ENCODE data around the gene ZNF784. TPM values are rescaled to one million over a fixed set of nuclear protein-coding genes. Genes with fewer than 3 reads are reported as not detected.

ZNF784 gene
- total RNA-seq, 2 experiments from 2014 or later = 3.4 to 4.0 TPM

- DNase-seq (ENCODE audit: low spot score) = no peak
Measured at GRCh38 chr19:55656988-55657747, 32.8 kb upstream of the ZNF784 start.

GRCh38 chr19:55656552-55656951 lies 32.2 kb upstream of the ZNF784 start:
- Histone ChIP-seq H3K4me1 (ENCODE audit: insufficient read depth, low read length, poor library complexity, severe bottlenecking) (peaks cover 30% of the 10 kb centered on the region), H3K27ac (ENCODE audit: low read depth, low read length, poor library complexity, severe bottlenecking) (peak overlapping the region; percentile 90), H2AFZ (ENCODE audit: low read length) (no peak overlapping the region), H3K79me2 (ENCODE audit: insufficient read depth, low read depth, low read length) (peaks cover 64% of the 10 kb centered on the region), H3K36me3 (ENCODE audit: insufficient read depth, low read length) (peaks cover 70% of the 10 kb centered on the region), H3K9me2 (ENCODE audit: insufficient read depth, low read length) (no peaks in the 10 kb centered on the region), H3K4me2 (ENCODE audit: low read length) (peak overlapping the region; percentile 96), H4K20me1 (ENCODE audit: insufficient read depth, low read length) (peaks cover 38% of the 10 kb centered on the region), H3K4me3 (ENCODE audit: low read depth, low read length, poor library complexity, severe bottlenecking) (peak overlapping the region; percentile 87), H3K9me3 (ENCODE audit: low read length) (no peaks in the 10 kb centered on the region)
- no TSS peak for BruUV-seq (replicated peaks)
- no peak for DNase-seq (ENCODE audit: low spot score)
- intact Hi-C loops (cut with micrococcal nuclease; ENCODE audit: unreplicated experiment) = no loop called here
- CTCF ChIA-PET (ENCODE audit: unreplicated experiment) = no interaction called here
- no peak for TF ChIP-seq CTCF (conservative IDR thresholded peaks at IDR 0.05; ENCODE audit: low read length)
- TF ChIP-seq EZH2phosphoT487 (IDR thresholded peaks at IDR 0.05; ENCODE audit: borderline replicate concordance, low read depth, low read length) = no peak
- POLR2A ChIA-PET = interaction anchor here (0.8 to 1.2 kb wide), 2 partner anchors 10 to 21 kb away, joined by 3 to 6 read pairs; no protein-coding TSS in a partner anchor

More at GRCh38 chr19:55656988-55657747, 32.8 kb upstream of the ZNF784 start:
- no peak overlapping the region for H2AFZ ChIP-seq (ENCODE audit: low read length)
- peaks cover 70% of the 10 kb centered on the region for H3K79me2 ChIP-seq (ENCODE audit: insufficient read depth, low read depth, low read length)
- ChIA-PET CTCF (ENCODE audit: unreplicated experiment) (no interaction called here), POLR2A (interaction anchor here (0.8 to 1.2 kb wide), 2 partner anchors 11 to 20 kb away, joined by 3 to 6 read pairs; no protein-coding TSS in a partner anchor)
- H3K27ac ChIP-seq (ENCODE audit: low read depth, low read length, poor library complexity, severe bottlenecking) = peak overlapping the region; percentile 90
- H3K4me1 ChIP-seq (ENCODE audit: insufficient read depth, low read length, poor library complexity, severe bottlenecking) = peaks cover 30% of the 10 kb centered on the region
- H3K9me2 ChIP-seq (ENCODE audit: insufficient read depth, low read length) = no peaks in the 10 kb centered on the region
- BruUV-seq (replicated peaks) = no TSS peak
- H3K4me2 ChIP-seq (ENCODE audit: low read length) = peak overlapping the region; percentile 96
- peak overlapping the region; percentile 87 for H3K4me3 ChIP-seq (ENCODE audit: low read depth, low read length, poor library complexity, severe bottlenecking)
- H4K20me1 ChIP-seq (ENCODE audit: insufficient read depth, low read length) = peaks cover 38% of the 10 kb centered on the region
- H3K9me3 ChIP-seq (ENCODE audit: low read length) = no peaks in the 10 kb centered on the region
- no peak for TF ChIP-seq CTCF (conservative IDR thresholded peaks at IDR 0.05; ENCODE audit: low read length)
- no peak for TF ChIP-seq EZH2phosphoT487 (IDR thresholded peaks at IDR 0.05; ENCODE audit: borderline replicate concordance, low read depth, low read length)
- H3K36me3 ChIP-seq (ENCODE audit: insufficient read depth, low read length) = peaks cover 76% of the 10 kb centered on the region
- intact Hi-C loops (cut with micrococcal nuclease; ENCODE audit: unreplicated experiment) = no loop called here

GRCh38 chr19:55655648-55656040 lies 31.3 kb upstream of the ZNF784 start:
- Histone ChIP-seq H3K36me3 (ENCODE audit: insufficient read depth, low read length) (peaks cover 70% of the 10 kb centered on the region), H3K9me2 (ENCODE audit: insufficient read depth, low read length) (no peaks in the 10 kb centered on the region), H3K4me2 (ENCODE audit: low read length) (peak overlapping the region; percentile 96), H3K4me3 (ENCODE audit: low read depth, low read length, poor library complexity, severe bottlenecking) (peak overlapping the region; percentile 87), H4K20me1 (ENCODE audit: insufficient read depth, low read length) (peaks cover 38% of the 10 kb centered on the region), H3K9me3 (ENCODE audit: low read length) (no peaks in the 10 kb centered on the region), H3K4me1 (ENCODE audit: insufficient read depth, low read length, poor library complexity, severe bottlenecking) (peaks cover 30% of the 10 kb centered on the region), H3K79me2 (ENCODE audit: insufficient read depth, low read depth, low read length) (peaks cover 55% of the 10 kb centered on the region), H2AFZ (ENCODE audit: low read length) (no peak overlapping the region), H3K27ac (ENCODE audit: low read depth, low read length, poor library complexity, severe bottlenecking) (peak overlapping the region; percentile 90)
- ChIA-PET POLR2A (no interaction called here), CTCF (ENCODE audit: unreplicated experiment) (no interaction called here)
- no peak for DNase-seq (ENCODE audit: low spot score)
- TSS peak; percentile 75 for BruUV-seq (replicated peaks)
- intact Hi-C loops (cut with micrococcal nuclease; ENCODE audit: unreplicated experiment) = loop anchor here (2.0 kb wide), 1 partner anchor 23 kb away; no protein-coding TSS in a partner anchor
- TF ChIP-seq EZH2phosphoT487 (IDR thresholded peaks at IDR 0.05; ENCODE audit: borderline replicate concordance, low read depth, low read length) (no peak), CTCF (conservative IDR thresholded peaks at IDR 0.05; ENCODE audit: low read length) (no peak)
